Central memory CD8-positive, alpha-beta T cell (primary cell): ENCODE measurements around the gene BTNL3.

Source experiments
- ATAC-seq: fragments of 150-1000 bp; cut with Tn5 transposase; replicated peaks from 2 replicates; pipeline ENCODE4 v1.10.0; 2022; ENCODE audit warnings: mild to moderate bottlenecking, moderate FRiP score, moderate number of reproducible peaks; ENCODE audit not compliant: poor library complexity, severe bottlenecking; ENCODE audit errors: extremely low read depth
- DNase-seq, 2 donors: peaks; one replicate each; pipeline ENCODE4 v3.0.0; 2021; ENCODE audit warnings: low spot score in 2 of 2
- H3K27ac Mint-ChIP-seq: one replicate; pipeline ENCODE4 v1.8.0; 2022; ENCODE audit warnings: low read depth, mild to moderate bottlenecking, moderate library complexity, mixed read lengths
- H3K27me3 Mint-ChIP-seq: one replicate; pipeline ENCODE4 v1.8.0; 2022; ENCODE audit warnings: mixed read lengths
- H3K36me3 Mint-ChIP-seq: one replicate; pipeline ENCODE4 v1.8.0; 2022; ENCODE audit warnings: mild to moderate bottlenecking, moderate library complexity, mixed read lengths; ENCODE audit not compliant: insufficient read depth
- H3K4me1 Mint-ChIP-seq: one replicate; pipeline ENCODE4 v1.8.0; 2022; ENCODE audit warnings: mixed read lengths
- H3K4me3 Mint-ChIP-seq: one replicate; pipeline ENCODE4 v1.8.0; 2022; ENCODE audit warnings: mild to moderate bottlenecking, moderate library complexity, mixed read lengths
- H3K9me3 Mint-ChIP-seq: one replicate; pipeline ENCODE4 v1.8.0; 2022; ENCODE audit warnings: mixed read lengths

The BTNL3 gene

DNA sequence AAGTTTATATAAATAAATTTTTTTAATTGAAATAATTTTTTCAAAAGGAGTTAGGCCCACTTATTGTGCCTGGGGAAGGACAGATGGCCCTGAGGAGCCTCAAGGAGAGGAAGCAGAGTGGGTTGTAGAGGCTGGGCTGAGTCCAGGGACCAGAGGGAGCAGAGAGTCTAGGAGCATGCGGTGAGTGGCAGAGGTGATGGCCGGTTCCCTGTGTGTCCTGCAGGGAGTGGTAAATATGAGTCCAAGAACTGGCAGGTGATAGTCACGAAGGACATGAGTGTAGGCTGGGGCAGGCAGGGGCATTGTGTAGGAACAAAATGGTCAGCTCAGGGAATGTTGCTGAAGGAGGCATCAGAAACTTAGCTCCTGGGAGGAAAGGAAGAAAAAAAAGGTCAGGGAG is 43.1 kb downstream of the BTNL3 start:
- Mint-ChIP-seq H3K4me3 (no peak overlapping the region), H3K4me1 (no peaks in the 10 kb centered on the region), H3K27ac (peak overlapping the region; percentile 5), H3K9me3 (peaks cover 7% of the 10 kb centered on the region), H3K27me3 (peaks cover 47% of the 10 kb centered on the region), H3K36me3 (no peaks in the 10 kb centered on the region)
- ATAC-seq (no peak), DNase-seq (no peak)

DNA sequence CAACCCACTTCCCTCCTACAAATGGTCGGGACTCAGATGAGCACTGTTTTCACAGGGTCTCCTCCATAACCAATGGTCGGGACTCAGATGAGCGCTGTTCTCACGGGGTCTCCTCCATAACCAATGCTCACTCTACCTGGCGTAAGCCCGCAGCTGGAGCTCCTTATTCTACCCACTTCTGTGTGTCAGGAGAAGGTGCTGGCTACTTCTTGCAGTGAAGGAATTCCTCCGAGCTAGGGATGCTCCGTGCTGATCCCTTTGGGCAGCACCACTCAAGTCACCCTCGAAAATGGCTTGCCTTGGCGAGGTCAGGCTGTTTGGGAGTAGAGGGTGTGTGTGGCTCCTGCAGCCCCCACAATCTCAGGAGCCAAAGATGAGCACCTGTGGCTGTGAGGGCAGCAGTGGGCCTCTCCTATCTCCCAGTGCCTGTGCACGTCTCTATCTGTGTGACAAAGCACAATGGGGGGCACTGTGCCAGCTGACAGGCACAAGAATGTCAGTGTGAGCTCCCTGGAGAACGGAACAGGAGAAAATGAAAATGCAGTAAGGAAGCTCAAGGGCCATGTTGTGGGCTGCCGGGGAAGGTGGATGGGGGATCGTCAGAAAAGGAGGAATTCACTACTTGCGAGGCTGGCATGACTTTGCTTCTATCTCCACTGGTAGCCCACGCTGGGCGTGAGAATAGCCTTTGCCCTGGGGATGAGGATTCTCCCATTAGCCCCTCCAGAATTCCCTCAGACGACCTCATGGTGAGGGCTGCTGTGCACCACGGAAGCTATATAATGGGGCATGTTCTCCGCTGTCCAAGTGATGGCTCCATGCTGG is 47.6 kb downstream of the BTNL3 start:
- peaks cover 7% of the 10 kb centered on the region for H3K9me3 Mint-ChIP-seq
- peaks cover 47% of the 10 kb centered on the region for H3K27me3 Mint-ChIP-seq
- no peak overlapping the region for H3K27ac Mint-ChIP-seq
- no peaks in the 10 kb centered on the region for H3K36me3 Mint-ChIP-seq
- no peaks in the 10 kb centered on the region for H3K4me1 Mint-ChIP-seq
- DNase-seq (no peak), ATAC-seq (no peak)
- no peak overlapping the region for H3K4me3 Mint-ChIP-seq

DNA sequence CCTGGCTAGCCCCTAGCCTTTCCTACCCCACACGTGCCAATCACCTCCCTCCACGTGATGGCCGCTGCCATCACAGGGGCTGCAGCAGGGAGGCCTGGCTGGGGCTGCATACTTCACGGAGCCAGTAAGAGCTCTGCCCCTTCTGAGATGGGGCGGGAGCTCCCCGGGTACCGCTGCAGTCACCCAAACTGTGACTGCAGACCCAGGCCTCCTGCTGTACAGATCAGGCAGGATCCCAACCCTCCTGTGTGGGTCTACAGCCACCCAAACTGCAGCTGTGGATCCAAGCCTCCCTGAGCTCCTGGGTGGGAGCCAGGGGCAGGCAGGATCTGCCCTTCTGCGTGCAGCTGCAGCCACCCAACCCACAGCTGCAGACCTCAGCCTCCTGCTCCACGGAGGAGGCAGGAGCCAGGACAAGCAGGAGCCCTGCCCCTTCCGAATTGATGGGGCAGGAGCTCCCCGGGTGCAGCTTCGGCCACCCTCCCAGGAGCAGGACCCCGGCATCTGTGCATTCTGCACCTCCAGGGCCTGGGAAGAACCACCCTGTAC is 48.2 kb downstream of the BTNL3 start:
- no peaks in the 10 kb centered on the region for H3K4me1 Mint-ChIP-seq

DNA sequence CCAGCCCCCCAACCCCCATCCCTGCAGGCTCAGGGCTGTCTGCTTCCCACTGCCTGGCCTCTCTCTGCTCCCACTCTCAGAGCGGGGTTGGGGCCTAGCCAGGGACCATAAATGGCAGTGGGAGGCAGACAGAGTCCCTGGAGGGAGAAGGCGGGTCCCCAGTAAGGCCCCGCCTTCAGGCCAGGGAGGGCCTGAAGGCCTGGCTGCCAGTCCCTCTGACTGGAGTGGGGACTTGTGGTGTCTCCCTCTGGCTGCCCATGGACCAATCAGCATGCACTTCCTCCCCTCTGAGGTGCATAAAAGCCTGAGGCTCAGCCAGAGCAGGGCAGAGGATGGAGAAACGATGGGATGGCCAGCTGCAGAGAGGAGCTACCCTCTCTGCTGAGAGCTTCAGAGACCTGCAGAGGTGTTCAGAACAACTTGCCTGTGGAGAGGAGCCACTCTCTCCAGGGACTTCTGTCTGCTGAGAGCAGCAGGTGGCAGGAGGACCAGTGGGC is 48.8 kb downstream of the BTNL3 start:
- H3K27me3 Mint-ChIP-seq = peaks cover 37% of the 10 kb centered on the region
- no peaks in the 10 kb centered on the region for H3K36me3 Mint-ChIP-seq
- H3K9me3 Mint-ChIP-seq = no peaks in the 10 kb centered on the region
- ATAC-seq = no peak
- no peak overlapping the region for H3K27ac Mint-ChIP-seq
- H3K4me1 Mint-ChIP-seq = no peaks in the 10 kb centered on the region
- DNase-seq = no peak
- H3K4me3 Mint-ChIP-seq = no peak overlapping the region

More for the DNA sequence above, 48.2 kb downstream of the BTNL3 start:
- peaks cover 4% of the 10 kb centered on the region for H3K9me3 Mint-ChIP-seq
- H3K27me3 Mint-ChIP-seq = peaks cover 42% of the 10 kb centered on the region
- DNase-seq = no peak
- H3K27ac Mint-ChIP-seq = no peak overlapping the region
- H3K4me3 Mint-ChIP-seq = no peak overlapping the region
- H3K36me3 Mint-ChIP-seq = no peaks in the 10 kb centered on the region
- no peak for ATAC-seq

DNA sequence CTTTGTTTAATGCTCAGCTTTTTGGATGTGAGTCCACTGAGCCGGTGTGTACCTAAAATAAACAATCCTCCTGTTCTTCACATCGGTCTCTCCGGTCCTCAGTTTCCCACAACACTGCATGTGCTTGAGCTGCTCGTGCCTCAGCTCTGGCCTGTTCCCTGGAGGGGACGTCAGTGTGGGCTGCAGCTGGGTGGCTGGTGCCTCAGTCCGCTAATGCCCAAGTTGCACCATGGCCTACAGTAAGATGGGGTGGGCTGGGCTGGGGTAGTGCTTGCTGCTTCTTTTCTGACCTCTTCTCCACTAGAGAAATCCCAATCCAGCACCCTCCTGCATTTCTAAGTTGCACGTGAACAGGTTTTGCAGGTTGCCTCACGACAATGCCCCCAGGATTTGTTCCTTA is 50.8 kb downstream of the BTNL3 start:
- H3K4me1 Mint-ChIP-seq = no peaks in the 10 kb centered on the region
- peaks cover 37% of the 10 kb centered on the region for H3K27me3 Mint-ChIP-seq
- DNase-seq (no peak), ATAC-seq (no peak)
- H3K4me3 Mint-ChIP-seq = no peak overlapping the region
- no peaks in the 10 kb centered on the region for H3K36me3 Mint-ChIP-seq
- H3K9me3 Mint-ChIP-seq = no peaks in the 10 kb centered on the region
- H3K27ac Mint-ChIP-seq = no peak overlapping the region

DNA sequence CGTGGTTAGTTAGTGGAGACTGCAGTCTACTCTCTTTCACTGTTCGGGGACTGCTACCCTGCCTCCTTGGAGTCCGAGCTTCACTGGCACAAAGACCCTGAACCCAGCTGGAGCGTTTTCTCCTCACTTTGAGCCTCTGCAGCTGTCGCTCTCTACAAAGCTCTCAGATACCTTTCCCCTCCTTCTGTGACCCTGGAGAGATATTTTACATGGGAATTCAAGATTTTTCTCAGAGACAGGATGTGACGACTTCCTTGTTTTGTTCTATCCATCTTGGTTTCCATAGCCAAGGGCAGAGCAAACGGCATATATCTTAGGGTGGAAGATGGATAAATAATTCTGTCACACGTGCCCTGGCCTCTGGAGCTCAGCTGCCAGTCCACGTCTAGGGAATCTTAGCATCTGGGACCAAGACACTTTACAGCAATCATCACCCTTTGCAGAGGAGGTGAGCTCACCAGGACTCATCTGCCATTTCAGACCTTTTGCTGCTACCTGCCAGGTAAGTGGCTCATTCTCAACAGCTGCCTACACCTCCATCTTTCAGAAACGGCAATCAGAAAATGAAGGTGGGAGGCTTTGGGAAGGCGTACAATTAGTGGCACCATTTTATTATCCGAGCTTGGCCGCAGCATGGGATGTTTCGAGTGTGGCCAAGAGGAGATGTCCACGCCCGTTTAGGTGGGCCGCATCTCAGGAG is 51.4 kb downstream of the BTNL3 start, which contains the start of gene BTNL9:
TSS of gene BTNL9 (plus strand) at position 336 of the 700 bp plus-strand sequence. CDS start 5,224 bp downstream, outside the sequence.
- ATAC-seq (no peak), DNase-seq (peak in 1 of 2 donors; percentile 1)
- H3K27ac Mint-ChIP-seq = no peak within 1 kb of the TSS
- H3K36me3 Mint-ChIP-seq = no peaks in the 10 kb centered on the region
- no peaks in the 10 kb centered on the region for H3K9me3 Mint-ChIP-seq
- no peak within 1 kb of the TSS for H3K4me3 Mint-ChIP-seq
- H3K27me3 Mint-ChIP-seq = peaks cover 37% of the 10 kb centered on the region
- H3K4me1 Mint-ChIP-seq = no peaks in the 10 kb centered on the region

DNA sequence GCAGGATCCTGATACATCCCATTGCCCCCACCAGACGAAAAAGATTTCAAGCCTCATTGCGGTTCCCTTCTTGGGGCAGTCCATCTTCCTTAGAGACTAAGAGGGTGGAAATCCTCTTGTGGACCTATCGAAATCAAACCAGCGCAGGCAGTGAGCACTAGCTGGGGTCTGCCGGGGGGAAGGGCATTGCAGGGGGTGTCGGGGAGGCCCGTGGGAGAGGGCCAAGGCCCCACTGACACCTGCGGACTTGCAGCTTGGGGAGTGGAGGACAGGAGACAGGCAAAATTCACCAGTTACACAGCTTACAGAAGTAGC is 51.9 kb downstream of the BTNL3 start:
- H3K27me3 Mint-ChIP-seq = peaks cover 37% of the 10 kb centered on the region

DNA sequence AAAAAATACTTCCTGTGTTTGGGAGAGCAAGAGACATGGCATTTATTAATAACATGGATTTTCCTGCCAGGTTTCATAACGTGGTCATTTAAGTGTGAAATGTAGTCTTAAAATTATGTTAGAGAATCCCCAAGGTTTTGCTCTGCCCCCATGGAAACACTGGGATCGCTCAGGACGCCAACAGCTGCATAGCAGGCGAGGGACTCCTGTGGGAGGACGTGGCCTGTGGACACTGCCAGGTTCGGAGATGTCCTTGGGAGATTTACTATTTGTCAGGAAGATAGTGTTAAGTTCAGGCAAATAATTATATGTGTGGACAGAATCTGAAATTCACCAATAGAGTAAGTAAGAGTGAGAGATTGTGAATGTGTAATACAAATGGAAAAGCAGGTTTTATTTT is 52.4 kb downstream of the BTNL3 start:
- H3K4me3 Mint-ChIP-seq = no peak overlapping the region
- peaks cover 35% of the 10 kb centered on the region for H3K27me3 Mint-ChIP-seq
- H3K9me3 Mint-ChIP-seq = no peaks in the 10 kb centered on the region
- H3K36me3 Mint-ChIP-seq = no peaks in the 10 kb centered on the region
- H3K27ac Mint-ChIP-seq = no peak overlapping the region
- DNase-seq (no peak), ATAC-seq (no peak)
- no peaks in the 10 kb centered on the region for H3K4me1 Mint-ChIP-seq

More for the DNA sequence above, 51.9 kb downstream of the BTNL3 start:
- Mint-ChIP-seq H3K9me3 (no peaks in the 10 kb centered on the region), H3K4me1 (no peaks in the 10 kb centered on the region), H3K27ac (no peak overlapping the region), H3K36me3 (no peaks in the 10 kb centered on the region), H3K4me3 (no peak overlapping the region)
- ATAC-seq (no peak), DNase-seq (peak in 1 of 2 donors; percentile 5)

DNA sequence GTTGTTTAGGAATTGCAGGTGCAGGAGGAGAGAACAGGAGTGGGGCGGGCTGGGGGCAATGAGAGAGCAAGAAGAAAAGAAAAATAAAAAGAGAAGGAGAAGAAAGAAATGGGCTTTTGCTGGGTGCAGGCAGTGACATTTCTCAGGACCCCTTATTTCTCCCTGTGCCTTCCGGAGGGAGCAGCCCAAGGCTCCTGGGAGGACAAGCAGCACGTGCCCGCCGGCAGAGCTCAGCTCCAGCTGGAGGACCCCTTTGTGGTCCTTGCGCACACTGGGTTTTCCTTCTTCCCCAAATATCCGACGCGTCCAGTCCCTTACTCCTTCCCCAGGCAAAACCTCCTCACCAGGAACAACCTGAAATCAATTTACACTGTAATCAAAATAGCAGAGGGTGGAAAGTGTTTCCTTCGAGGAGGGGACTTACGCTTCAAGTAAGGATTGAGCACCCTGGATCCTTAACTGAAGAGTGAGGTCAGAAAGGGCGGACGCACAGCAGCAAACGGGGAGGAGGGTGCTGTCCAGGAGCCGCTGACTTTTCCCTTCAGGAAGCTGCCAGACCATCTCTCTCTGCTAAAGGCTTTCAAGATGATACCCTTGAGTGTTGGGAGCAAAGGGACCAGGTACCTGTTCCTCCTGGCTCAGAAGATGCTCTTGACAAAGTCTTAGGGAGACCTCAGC is 53.5 kb downstream of the BTNL3 start:
- Mint-ChIP-seq H3K4me1 (no peaks in the 10 kb centered on the region), H3K9me3 (no peaks in the 10 kb centered on the region), H3K27ac (no peak overlapping the region), H3K36me3 (no peaks in the 10 kb centered on the region), H3K4me3 (no peak overlapping the region), H3K27me3 (peaks cover 28% of the 10 kb centered on the region)
- ATAC-seq (no peak), DNase-seq (peak in 1 of 2 donors; percentile 7)

DNA sequence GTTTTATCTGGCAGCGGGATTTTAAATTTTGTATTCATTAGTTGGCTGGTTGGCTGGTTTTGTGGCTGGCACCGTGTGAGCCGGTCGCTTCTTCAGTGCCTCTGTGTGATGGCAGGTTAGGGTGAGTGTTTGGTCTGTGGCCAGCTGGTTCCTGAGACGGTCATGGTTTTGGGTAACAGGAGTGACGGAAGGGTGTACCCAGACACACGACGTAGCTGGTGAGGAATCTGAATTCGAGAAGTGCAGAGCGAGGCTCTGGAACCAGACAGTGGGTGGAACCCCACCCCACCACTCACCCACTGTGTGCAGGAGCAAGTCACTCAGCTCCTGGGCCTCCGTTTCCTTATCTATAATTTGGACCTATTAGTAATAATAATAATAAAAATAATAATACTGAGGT is 54.1 kb downstream of the BTNL3 start:
- H3K4me1 Mint-ChIP-seq = no peaks in the 10 kb centered on the region
- DNase-seq (peak in 1 of 2 donors; percentile 11), ATAC-seq (no peak)
- H3K9me3 Mint-ChIP-seq = no peaks in the 10 kb centered on the region
- no peaks in the 10 kb centered on the region for H3K36me3 Mint-ChIP-seq
- no peak overlapping the region for H3K27ac Mint-ChIP-seq
- H3K27me3 Mint-ChIP-seq = peaks cover 28% of the 10 kb centered on the region
- no peak overlapping the region for H3K4me3 Mint-ChIP-seq

DNA sequence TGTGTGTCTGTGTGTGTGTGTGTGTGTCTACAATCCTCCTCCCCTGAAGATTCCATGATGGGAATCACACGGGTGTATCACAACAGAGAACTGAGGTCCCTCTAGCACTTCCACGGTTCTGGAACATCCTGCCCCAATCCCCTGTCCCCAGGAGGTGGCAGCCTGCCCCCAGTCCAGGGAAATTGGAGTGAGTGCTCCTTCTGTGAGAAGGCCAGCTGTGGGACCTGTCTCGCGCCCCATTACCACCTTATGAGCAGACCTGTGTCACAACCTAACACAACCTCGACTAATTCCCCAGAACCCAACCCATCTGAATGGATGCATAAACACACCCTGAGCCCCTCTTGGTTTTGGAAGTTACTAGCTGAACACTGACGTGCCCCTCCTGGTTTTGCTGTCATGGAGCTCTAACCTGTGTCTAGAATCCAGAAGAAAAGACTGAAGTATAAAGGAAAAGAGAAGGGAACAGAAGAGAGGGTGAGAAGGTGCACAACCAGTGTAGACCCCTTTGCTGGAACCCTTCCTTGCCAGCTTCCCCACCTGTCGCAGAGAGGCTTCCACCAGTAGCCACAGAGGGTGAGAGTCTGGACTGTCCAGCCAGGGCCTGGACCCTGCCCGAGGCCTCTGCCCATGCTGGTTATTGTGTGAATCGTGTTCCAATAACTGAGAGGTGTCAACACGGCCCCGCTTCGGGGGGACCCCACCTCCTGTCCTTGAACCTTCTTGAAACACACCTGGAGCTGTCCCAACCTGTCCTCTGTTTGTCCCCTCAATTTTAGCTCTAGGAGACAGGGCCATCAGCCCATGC is 54.8 kb downstream of the BTNL3 start:
- H3K9me3 Mint-ChIP-seq = no peaks in the 10 kb centered on the region
- no peak overlapping the region for H3K27ac Mint-ChIP-seq
- H3K27me3 Mint-ChIP-seq = peaks cover 20% of the 10 kb centered on the region
- DNase-seq (peak in 1 of 2 donors; percentile 10), ATAC-seq (no peak)
- no peaks in the 10 kb centered on the region for H3K4me1 Mint-ChIP-seq
- no peak overlapping the region for H3K4me3 Mint-ChIP-seq
- no peaks in the 10 kb centered on the region for H3K36me3 Mint-ChIP-seq
